ENCODE measurements around the gene MTCL3.
"Not testable (repeated sequence)": the region's sequence is repeated elsewhere in the genome, so short reads cannot be mapped to it uniquely, and the experiment has no call there.

Gene MTCL3

DNA sequence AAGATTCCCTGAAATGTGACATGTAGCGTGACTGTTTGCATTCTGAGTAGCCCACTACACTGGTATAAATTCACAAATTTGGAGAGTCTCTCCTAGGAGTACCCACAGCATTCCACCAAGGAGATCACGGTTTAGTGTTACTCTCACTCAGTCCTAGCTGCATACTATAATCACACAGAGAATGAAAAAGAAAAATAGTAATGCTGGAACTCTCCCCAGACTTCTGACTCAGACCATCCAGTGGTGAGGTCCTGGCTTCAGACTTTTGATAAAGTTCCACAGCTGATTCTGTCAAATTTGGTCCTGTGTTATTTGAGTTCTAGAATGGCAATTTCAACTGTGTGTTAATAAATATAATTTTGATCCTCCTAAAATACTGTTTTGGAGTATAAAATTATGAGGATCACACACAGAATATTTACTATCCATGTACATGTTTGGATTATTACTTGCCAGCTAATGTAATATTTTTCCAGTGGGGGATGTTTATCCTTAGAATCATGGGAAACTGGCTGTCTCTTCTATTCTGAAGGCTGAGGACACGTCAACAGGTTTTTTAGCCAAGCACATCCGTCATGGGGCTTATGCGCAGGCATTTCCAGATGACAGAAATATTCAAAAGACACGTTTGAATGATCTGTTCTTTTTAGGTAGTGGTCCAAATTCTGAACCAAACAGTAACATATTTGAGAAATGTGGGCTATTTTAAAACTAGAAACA is 54.8 kb downstream of the MTCL3 start:
- DNase-seq, result no peak

- DNase-seq, result no peak
Observed at GRCh38 chr6:127463056-127463455, 56.1 kb downstream of the MTCL3 start.

DNA sequence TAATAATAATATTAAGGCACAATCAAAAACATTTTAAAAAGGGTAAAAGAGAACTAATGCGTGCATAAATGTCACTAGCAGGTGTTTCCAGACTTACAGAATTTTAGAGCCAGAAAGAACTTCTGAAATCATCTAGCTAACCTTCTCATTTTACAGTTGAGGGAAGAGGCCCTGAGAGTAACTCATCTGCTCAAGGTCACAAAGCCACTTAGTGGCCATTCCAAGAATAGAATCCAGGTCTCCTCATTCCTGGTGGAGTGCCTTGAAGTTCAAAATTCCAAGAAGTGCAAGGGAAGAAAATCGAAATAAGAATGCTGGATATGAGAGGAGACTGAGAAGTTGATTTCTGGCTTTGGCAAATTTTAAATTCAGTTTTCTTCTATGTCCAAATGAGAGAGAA is 56.8 kb downstream of the MTCL3 start:
- no peak for DNase-seq

GRCh38 chr6:127460465-127460864 is 58.7 kb downstream of the MTCL3 start:
- DNase-seq, result no peak

- no peak for DNase-seq
Observed at GRCh38 chr6:127459231-127459641, 59.9 kb downstream of the MTCL3 start, which contains the start of gene KIAA0408. TSS of gene KIAA0408 (minus strand) at chr6:127459389. CDS start at chr6:127453981, 5,408 bp downstream.

DNA sequence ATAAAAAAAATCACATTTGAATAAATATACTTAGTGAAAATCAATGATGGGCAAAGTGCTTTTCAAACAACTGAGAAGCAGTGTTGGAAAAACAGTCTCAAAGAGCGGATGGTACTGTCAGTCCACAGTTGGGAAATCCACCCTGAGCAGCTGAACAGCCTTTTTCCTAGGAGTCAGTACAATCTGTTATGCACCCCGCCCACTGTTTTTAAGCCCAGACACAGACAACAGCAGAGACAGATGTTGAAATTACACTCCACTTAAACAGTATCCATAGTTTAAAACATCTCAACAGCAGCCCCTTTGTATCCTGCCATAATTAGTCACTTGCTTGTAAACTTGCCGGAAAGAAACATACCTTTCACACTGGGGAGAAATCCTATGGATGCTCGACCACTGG is 60.3 kb downstream of the MTCL3 start:
- no peak for DNase-seq

DNA sequence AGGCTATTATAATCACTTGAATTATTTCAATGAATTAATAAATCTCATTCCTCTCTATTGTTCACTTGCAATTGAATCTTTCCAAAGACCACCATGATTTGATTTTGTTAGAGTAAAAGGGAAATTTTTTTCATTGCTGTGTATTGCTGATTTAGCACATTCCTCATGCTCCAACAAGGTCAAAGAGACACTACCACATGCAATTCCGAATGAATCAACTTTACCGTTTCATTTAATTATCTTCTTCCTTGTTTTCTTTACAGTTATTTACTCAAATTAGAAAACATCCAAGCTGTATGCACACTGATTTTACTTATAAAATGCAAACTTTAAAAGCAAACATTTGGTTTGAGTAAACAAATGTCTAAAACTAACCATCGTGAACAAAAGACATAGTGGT is 60.9 kb downstream of the MTCL3 start:
- no peak for DNase-seq

DNA sequence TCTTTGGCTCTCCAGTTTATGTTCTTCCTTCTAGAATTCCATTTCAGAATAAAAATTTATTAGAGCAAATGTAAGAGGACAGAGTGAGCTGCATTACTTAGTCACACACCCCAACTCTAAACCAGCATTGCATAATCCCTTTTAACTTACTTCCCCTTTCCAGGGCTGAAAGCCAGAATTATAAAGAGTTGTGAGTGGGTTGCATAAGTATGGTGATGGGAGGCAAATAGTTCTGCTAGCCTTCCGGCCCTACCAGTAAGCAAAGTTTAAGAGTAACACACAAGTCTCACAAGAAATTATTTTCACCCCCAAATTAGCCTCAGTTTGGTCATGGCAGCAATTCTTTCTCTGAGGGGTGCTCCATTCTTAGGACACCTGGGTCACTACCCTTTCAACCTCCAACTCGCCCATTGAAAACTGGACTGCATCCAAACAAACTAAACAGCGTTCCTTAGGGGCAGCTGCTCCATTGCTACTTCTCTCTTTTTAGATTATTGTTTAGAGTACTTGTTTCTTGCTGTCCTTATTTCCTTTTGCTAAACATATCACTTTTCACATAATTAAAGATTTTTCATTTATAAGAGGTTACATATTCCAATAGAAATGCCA is 61.6 kb downstream of the MTCL3 start:
- no peak for DNase-seq

GRCh38 chr6:127456465-127456864 is 62.7 kb downstream of the MTCL3 start:
- DNase-seq, result no peak

- no peak for DNase-seq
Observed at GRCh38 chr6:127453845-127454619, 65.1 kb downstream of the MTCL3 start.

GRCh38 chr6:127452803-127453202 is 66.3 kb downstream of the MTCL3 start:
- no peak for DNase-seq

GRCh38 chr6:127451388-127451787 is 67.7 kb downstream of the MTCL3 start:
- DNase-seq, result no peak

DNA sequence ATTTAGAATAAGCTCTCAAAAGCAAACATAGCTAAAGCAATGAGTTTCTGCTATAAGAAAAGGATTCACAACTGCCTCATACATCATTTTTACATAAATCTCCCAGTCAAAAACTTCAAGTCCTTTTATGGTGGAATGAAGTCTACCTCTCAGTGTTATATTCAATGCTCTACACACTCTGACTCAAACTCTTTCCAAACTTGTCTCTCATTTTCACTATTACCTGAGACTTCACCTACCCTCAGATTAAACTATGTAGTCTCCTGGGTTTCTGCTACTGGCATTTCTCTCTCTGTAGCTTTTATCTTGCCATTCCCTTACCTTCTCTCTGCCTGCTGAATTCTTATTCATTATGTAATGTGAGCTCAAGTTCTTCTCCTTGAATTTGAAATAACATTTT is 71.4 kb downstream of the MTCL3 start:
- DNase-seq, result no peak

- DNase-seq, result no peak
Observed at GRCh38 chr6:127446356-127446755, 72.8 kb downstream of the MTCL3 start.

DNA sequence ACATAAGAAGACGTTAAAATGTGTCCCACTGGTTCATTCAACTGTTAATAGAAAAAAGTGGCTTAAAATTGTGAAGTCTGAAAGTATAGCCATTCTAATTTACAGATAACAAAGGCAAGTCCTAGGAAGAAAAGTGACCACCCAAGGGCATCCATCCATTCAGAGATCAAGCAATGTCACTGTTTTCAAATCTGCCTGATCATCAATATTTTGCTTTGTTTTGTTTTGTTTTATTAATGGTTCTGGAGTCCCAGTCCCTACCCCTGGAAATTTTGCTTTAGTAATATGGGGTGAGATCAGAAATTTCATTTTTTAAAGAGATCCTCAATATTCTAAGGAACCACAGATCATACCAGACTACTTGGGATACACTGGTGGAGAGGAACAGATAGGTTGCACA is 77.3 kb downstream of the MTCL3 start:
- no peak for DNase-seq

DNA sequence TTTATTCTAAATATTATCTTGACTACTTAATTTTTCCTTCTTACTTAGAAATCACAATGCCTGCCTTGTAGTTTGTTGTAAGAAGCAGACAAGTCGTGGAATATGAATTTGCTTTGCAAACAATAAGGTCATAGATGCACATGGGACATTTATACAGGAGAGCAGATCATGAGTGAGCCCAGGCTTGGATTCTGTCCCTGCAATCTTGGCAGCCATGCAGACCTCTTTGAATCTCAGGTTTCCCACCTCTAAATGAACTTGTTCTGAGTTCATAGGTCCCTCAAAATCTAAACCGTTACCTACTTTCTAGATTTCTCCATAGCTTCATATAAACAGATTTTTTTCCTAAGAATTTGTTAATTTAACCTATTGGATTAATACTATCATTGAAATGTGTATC is 79.4 kb downstream of the MTCL3 start:
- no peak for DNase-seq

DNA sequence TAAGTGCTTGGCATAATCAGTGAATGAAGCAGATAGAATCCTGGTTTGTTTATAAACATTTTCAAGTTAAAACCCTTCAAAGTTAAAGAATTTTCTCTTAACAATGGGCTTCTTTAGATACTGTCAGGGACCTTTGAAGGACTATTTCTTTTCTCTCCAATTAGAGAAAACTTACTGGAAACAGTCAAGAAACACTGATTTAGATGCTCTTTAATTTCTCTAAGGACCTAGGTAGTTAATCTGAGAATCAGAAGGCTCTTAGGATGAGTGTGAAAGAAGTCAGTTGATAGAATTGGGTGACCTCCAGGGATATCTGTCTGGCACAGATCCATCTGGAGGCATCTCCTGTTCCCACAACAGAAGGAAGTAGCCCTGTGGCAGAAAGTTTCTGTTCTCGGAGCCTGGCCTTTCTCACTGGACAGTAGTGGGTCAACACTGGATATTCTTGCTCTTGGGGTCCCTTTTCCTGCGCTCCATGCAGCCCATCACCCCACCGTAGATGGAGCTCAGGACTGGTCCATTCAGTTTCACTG is 82.5 kb downstream of the MTCL3 start:
- no peak for DNase-seq

DNA sequence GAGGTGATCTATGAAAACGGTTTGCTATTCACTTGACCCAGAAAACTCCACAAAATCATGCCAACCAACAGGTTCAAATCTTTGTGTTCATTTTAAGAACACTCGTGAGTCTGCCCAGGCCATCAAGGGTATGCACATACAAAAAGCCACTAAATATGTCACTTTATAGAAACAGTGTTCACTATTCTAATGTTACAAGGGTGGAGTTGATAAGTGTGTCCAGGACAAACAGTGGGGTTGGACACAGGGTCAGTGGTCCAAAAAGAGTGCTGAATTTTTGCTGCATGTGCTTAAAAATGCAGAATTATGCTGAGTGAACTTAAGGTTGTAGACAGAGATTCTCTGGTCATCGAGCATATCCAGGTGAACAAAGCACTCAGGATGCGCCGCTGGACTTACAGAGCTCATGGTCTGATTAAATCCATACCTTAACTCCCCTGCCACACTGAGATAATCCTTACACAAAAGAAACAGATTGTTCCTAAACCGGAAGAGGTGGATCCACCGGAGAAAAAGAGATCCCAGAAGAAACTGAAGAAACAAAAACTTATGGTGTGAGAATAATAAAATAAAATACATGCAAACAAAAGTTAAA is 83.4 kb downstream of the MTCL3 start:
- DNase-seq, result no peak

GRCh38 chr6:127434651-127435050 is 84.5 kb downstream of the MTCL3 start:
- no peak for DNase-seq

DNA sequence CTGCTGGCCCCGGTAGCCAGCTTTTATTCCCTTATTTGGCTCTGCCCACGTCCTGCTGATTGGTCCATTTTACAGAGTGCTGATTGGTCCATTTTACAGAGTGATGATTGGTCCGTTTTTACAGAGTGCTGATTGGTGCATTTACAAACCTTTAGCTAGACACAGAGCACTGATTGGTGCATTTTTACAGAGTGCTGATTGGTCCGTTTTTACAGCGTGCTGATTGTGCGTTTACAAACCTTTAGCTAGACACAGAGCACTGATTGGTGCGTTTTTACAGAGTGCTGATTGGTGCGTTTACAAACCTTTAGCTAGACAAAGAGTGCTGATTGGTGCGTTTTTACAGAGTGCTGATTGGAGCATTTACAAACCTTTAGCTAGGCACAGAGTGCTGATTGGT is 90.6 kb downstream of the MTCL3 start:
- DNase-seq, result not testable (repeated sequence)

DNA sequence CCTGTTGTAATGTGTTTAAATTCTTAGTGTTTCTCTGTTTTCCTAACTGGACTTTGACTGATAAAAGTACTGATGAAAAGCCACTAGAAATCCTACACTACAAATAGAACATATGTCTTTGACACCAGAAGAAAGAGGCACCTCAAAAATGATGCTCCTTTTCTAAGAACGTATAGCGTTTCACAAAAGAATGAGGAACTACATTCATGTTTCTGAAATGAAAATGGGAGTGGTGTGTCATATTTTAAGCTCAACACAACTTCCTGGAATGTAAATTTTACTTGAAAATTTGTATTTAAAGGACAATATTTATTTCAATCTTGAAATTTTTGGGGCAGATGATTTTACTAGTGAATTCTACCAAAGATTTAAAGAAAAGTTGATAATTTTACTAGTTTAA is 95.2 kb downstream of the MTCL3 start:
- no peak for DNase-seq

All from SHP77 (cell line).